Mammary epithelial cell (primary cell): ENCODE results near the gene KLHDC8B.

ENCODE experiments used
- EZH2 ChIP-seq: IDR thresholded peaks from 2 replicates; pipeline ENCODE4 v1.6.1; 2012; ENCODE audit warnings: low read length, inconsistent platforms, borderline replicate concordance
- TF ChIP-seq, protein P1 (sequence below), 2 donors: IDR thresholded peaks in 1 of 2; conservative IDR thresholded peaks in 1 of 2; 2 replicates each; pipeline ENCODE4 v1.5.1; 2011 to 2012; ENCODE audit warnings: inconsistent platforms in 2 of 2, low read length in 2 of 2, mild to moderate bottlenecking in 2 of 2, control low read depth in 1 of 2, low read depth in 1 of 2; ENCODE audit not compliant: insufficient read depth in 1 of 2; ENCODE audit errors: extremely low read depth in 1 of 2

DNA sequence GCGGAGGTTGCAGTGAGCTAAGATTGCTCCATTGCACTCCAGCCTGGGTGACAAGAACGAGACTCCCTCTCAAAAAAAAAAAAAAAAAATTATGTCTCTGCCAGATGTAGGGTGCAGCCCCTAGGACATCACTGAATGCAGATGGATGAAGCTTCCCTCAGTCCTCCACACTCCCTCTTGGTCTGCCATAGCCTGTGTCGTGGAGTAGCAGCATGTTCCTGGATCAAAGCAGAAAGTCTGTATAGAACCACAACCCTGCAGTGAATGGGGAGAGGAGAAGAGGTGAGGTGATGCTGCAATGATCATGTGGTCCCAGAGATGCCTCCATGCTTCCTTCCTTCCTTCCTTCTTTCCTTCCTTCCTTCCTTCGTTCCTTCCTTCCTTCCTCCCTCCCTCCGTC lies 23.2 kb upstream of the KLHDC8B start:
- TF ChIP-seq, protein P1, sequence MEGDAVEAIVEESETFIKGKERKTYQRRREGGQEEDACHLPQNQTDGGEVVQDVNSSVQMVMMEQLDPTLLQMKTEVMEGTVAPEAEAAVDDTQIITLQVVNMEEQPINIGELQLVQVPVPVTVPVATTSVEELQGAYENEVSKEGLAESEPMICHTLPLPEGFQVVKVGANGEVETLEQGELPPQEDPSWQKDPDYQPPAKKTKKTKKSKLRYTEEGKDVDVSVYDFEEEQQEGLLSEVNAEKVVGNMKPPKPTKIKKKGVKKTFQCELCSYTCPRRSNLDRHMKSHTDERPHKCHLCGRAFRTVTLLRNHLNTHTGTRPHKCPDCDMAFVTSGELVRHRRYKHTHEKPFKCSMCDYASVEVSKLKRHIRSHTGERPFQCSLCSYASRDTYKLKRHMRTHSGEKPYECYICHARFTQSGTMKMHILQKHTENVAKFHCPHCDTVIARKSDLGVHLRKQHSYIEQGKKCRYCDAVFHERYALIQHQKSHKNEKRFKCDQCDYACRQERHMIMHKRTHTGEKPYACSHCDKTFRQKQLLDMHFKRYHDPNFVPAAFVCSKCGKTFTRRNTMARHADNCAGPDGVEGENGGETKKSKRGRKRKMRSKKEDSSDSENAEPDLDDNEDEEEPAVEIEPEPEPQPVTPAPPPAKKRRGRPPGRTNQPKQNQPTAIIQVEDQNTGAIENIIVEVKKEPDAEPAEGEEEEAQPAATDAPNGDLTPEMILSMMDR (conservative IDR thresholded peaks at IDR 0.05 in 1 of 2, IDR thresholded peaks at IDR 0.05 in 1 of 2; ENCODE audit: extremely low read depth in 1 of 2, insufficient read depth in 1 of 2, low read depth in 1 of 2, low read length in 2 of 2) = no peak
- TF ChIP-seq EZH2 = no peak
